ENCODE data around the gene NECTIN1.

DNA sequence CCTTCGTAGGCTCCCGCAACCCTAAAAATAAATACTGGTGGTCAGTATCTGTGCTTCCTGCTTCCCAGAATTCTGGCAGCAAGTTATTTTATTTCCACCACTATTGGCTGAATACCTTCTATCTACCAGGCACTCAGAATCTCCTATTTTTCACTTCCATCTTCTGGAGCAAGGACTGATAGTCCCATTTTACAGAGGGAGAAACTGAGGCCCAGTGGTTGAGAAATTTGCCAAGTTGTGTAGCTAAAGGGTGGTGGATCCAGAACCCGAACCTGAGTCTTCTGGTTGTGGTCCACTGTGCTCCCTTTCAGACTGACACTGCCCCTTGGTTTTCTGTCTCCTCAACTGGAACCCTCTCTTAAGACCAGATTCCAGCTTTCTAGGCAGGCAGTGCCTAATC lies 31.6 kb downstream of the NECTIN1 start:
- TF ChIP-seq, protein P1, sequence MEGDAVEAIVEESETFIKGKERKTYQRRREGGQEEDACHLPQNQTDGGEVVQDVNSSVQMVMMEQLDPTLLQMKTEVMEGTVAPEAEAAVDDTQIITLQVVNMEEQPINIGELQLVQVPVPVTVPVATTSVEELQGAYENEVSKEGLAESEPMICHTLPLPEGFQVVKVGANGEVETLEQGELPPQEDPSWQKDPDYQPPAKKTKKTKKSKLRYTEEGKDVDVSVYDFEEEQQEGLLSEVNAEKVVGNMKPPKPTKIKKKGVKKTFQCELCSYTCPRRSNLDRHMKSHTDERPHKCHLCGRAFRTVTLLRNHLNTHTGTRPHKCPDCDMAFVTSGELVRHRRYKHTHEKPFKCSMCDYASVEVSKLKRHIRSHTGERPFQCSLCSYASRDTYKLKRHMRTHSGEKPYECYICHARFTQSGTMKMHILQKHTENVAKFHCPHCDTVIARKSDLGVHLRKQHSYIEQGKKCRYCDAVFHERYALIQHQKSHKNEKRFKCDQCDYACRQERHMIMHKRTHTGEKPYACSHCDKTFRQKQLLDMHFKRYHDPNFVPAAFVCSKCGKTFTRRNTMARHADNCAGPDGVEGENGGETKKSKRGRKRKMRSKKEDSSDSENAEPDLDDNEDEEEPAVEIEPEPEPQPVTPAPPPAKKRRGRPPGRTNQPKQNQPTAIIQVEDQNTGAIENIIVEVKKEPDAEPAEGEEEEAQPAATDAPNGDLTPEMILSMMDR (IDR thresholded peaks at IDR 0.05) = no peak
- no peak for TF ChIP-seq POLR2A (IDR thresholded peaks at IDR 0.05)
